ENCODE measurements around the gene DLGAP1.

GRCh38 chr18:3721771-3722648 lies 733.1 kb downstream of the DLGAP1 start:
- TF ChIP-seq, protein P1, sequence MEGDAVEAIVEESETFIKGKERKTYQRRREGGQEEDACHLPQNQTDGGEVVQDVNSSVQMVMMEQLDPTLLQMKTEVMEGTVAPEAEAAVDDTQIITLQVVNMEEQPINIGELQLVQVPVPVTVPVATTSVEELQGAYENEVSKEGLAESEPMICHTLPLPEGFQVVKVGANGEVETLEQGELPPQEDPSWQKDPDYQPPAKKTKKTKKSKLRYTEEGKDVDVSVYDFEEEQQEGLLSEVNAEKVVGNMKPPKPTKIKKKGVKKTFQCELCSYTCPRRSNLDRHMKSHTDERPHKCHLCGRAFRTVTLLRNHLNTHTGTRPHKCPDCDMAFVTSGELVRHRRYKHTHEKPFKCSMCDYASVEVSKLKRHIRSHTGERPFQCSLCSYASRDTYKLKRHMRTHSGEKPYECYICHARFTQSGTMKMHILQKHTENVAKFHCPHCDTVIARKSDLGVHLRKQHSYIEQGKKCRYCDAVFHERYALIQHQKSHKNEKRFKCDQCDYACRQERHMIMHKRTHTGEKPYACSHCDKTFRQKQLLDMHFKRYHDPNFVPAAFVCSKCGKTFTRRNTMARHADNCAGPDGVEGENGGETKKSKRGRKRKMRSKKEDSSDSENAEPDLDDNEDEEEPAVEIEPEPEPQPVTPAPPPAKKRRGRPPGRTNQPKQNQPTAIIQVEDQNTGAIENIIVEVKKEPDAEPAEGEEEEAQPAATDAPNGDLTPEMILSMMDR (conservative IDR thresholded peaks at IDR 0.05; ENCODE audit: low read depth, low read length), result no peak
- no peak for TF ChIP-seq POLR2A (IDR thresholded peaks at IDR 0.05; ENCODE audit: low read depth, low read length)
- no peak for TF ChIP-seq RCOR1 (IDR thresholded peaks at IDR 0.05; ENCODE audit: insufficient replicate concordance, low read length)
- no peak for TF ChIP-seq RAD21 (IDR thresholded peaks at IDR 0.05; ENCODE audit: low read length)
- TF ChIP-seq RFX5 (IDR thresholded peaks at IDR 0.05; ENCODE audit: low read depth, low read length), result no peak
- no peak for TF ChIP-seq CEBPB (IDR thresholded peaks at IDR 0.05; ENCODE audit: low read depth, low read length)
- no peak for TF ChIP-seq MXI1 (IDR thresholded peaks at IDR 0.05; ENCODE audit: borderline replicate concordance, low read depth, low read length)
- TF ChIP-seq, protein P2, sequence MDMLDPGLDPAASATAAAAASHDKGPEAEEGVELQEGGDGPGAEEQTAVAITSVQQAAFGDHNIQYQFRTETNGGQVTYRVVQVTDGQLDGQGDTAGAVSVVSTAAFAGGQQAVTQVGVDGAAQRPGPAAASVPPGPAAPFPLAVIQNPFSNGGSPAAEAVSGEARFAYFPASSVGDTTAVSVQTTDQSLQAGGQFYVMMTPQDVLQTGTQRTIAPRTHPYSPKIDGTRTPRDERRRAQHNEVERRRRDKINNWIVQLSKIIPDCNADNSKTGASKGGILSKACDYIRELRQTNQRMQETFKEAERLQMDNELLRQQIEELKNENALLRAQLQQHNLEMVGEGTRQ (IDR thresholded peaks at IDR 0.05; ENCODE audit: low read depth, low read length), result no peak
- no peak for TF ChIP-seq MAFK (IDR thresholded peaks at IDR 0.05; ENCODE audit: low read depth, low read length)
- no peak for TF ChIP-seq CHD1 (IDR thresholded peaks at IDR 0.05; ENCODE audit: low read depth, low read length)
- TF ChIP-seq SMC3 (IDR thresholded peaks at IDR 0.05; ENCODE audit: low read depth, low read length), result no peak
- TF ChIP-seq ELK1 (IDR thresholded peaks at IDR 0.05; ENCODE audit: borderline replicate concordance, low read depth, low read length), result no peak
